H9 (cell line): Measurements from ENCODE around the gene MGME1. TPM values are rescaled to one million over a fixed set of nuclear protein-coding genes. Genes with fewer than 3 reads are reported as not detected.

Experiments used
- DNase-seq: peaks from one replicate; pipeline ENCODE4 v3.0.0-alpha.2; 2017
- H2AFZ ChIP-seq: one replicate; pipeline ENCODE4 v1.6.1; 2013; ENCODE audit warnings: mild to moderate bottlenecking, low read length, control low read depth, moderate library complexity
- H2AK5ac ChIP-seq: 2 replicates; pipeline ENCODE4 v1.6.1; 2013; ENCODE audit warnings: low read length, control low read depth, mixed read lengths; ENCODE audit not compliant: insufficient read length
- H2BK120ac ChIP-seq: one replicate; pipeline ENCODE4 v1.6.1; 2013; ENCODE audit warnings: low read depth, mild to moderate bottlenecking, low read length, control low read depth, inconsistent platforms; ENCODE audit not compliant: poor library complexity, severe bottlenecking
- H2BK12ac ChIP-seq: 2 replicates; pipeline ENCODE4 v1.6.1; 2013; ENCODE audit warnings: low read length, control low read depth, mixed read lengths, low read depth; ENCODE audit not compliant: insufficient read length
- H2BK15ac ChIP-seq: 2 replicates; pipeline ENCODE4 v1.6.1; 2013; ENCODE audit warnings: low read depth, low read length, control low read depth
- H2BK20ac ChIP-seq: one replicate; pipeline ENCODE4 v1.6.1; 2013; ENCODE audit warnings: low read depth, mild to moderate bottlenecking, low read length, control low read depth, inconsistent platforms; ENCODE audit not compliant: poor library complexity, severe bottlenecking
- H2BK5ac ChIP-seq: 2 replicates; pipeline ENCODE4 v1.6.1; 2013; ENCODE audit warnings: low read length, control low read depth, mixed read lengths; ENCODE audit not compliant: insufficient read length
- H3K14ac ChIP-seq: 2 replicates; pipeline ENCODE4 v1.6.1; 2013; ENCODE audit warnings: low read length, control low read depth; ENCODE audit not compliant: insufficient read depth
- H3K18ac ChIP-seq: 2 replicates; pipeline ENCODE4 v1.6.1; 2013; ENCODE audit warnings: low read depth, mild to moderate bottlenecking, mixed read lengths, low read length, control low read depth; ENCODE audit not compliant: insufficient read length
- H3K23ac ChIP-seq: 2 replicates; pipeline ENCODE4 v1.6.1; 2013; ENCODE audit warnings: low read length, control low read depth, mixed read lengths, low read depth; ENCODE audit not compliant: insufficient read length
- H3K23me2 ChIP-seq: 2 replicates; pipeline ENCODE4 v1.6.1; 2013; ENCODE audit warnings: low read depth, mild to moderate bottlenecking, mixed read lengths, low read length, control low read depth; ENCODE audit not compliant: insufficient read length, poor library complexity, severe bottlenecking
- H3K27ac ChIP-seq: 2 replicates; pipeline ENCODE4 v1.5.1; 2013; ENCODE audit warnings: low read length, control low read depth, mixed read lengths, low read depth; ENCODE audit not compliant: insufficient read length
- H3K27me3 ChIP-seq: 2 replicates; pipeline ENCODE4 v1.6.1; 2013; ENCODE audit warnings: low read length, control low read depth, inconsistent platforms; ENCODE audit not compliant: insufficient read depth
- H3K4ac ChIP-seq: 2 replicates; pipeline ENCODE4 v1.6.1; 2013; ENCODE audit warnings: low read depth, mild to moderate bottlenecking, control low read depth, inconsistent platforms, low read length, moderate library complexity
- H3K4me1 ChIP-seq: 2 replicates; pipeline ENCODE4 v1.6.1; 2013; ENCODE audit warnings: low read length, control low read depth, inconsistent platforms; ENCODE audit not compliant: insufficient read depth
- H3K4me2 ChIP-seq: 2 replicates; pipeline ENCODE4 v1.6.1; 2013; ENCODE audit warnings: low read length, control low read depth, mixed read lengths; ENCODE audit not compliant: insufficient read length, insufficient read depth
- H3K56ac ChIP-seq: 2 replicates; pipeline ENCODE4 v1.6.1; 2013; ENCODE audit warnings: low read depth, mild to moderate bottlenecking, mixed read lengths, low read length, control low read depth; ENCODE audit not compliant: insufficient read length
- H3K79me1 ChIP-seq: 2 replicates; pipeline ENCODE4 v1.6.1; 2013; ENCODE audit warnings: low read depth, mild to moderate bottlenecking, moderate library complexity, low read length, control low read depth, inconsistent platforms; ENCODE audit not compliant: insufficient read depth, poor library complexity, severe bottlenecking
- H3K79me2 ChIP-seq: 2 replicates; pipeline ENCODE4 v1.6.1; 2013; ENCODE audit warnings: low read length, control low read depth, inconsistent platforms; ENCODE audit not compliant: insufficient read depth
- H3K9ac ChIP-seq: 2 replicates; pipeline ENCODE4 v1.6.1; 2013; ENCODE audit warnings: low read length, control low read depth, mixed read lengths; ENCODE audit not compliant: insufficient read length; ENCODE audit errors: extremely low read depth
- H3K9me3 ChIP-seq: one replicate; pipeline ENCODE4 v1.6.1; 2013; ENCODE audit warnings: low read depth, low read length, inconsistent platforms; ENCODE audit not compliant: control insufficient read depth
- H3T11ph ChIP-seq: one replicate; pipeline ENCODE4 v1.6.1; 2013; ENCODE audit warnings: mild to moderate bottlenecking, low read length, control low read depth, inconsistent platforms
- H4K20me1 ChIP-seq: one replicate; pipeline ENCODE4 v1.6.1; 2013; ENCODE audit not compliant: control insufficient read depth, insufficient read length, insufficient read depth
- H4K5ac ChIP-seq: 2 replicates; pipeline ENCODE4 v1.6.1; 2013; ENCODE audit warnings: low read depth, mild to moderate bottlenecking, mixed read lengths, low read length, control low read depth; ENCODE audit not compliant: insufficient read length
- H4K8ac ChIP-seq: replicated peaks from 2 replicates; pipeline ENCODE4 v1.6.1; 2013; ENCODE audit warnings: low read length, control low read depth, mixed read lengths, low read depth; ENCODE audit not compliant: insufficient read length
- H4K91ac ChIP-seq: 2 replicates; pipeline ENCODE4 v1.6.1; 2013; ENCODE audit warnings: low read depth, mild to moderate bottlenecking, moderate library complexity, mixed read lengths, low read length, control low read depth; ENCODE audit not compliant: insufficient read length
- H3K27ac Mint-ChIP-seq, 3 experiments: 2 replicates in 2 of 3; 3 replicates in 1 of 3; pipeline ENCODE4 v1.8.0; 2020 to 2021; ENCODE audit warnings: mixed read lengths in 3 of 3, mild to moderate bottlenecking in 1 of 3, moderate library complexity in 1 of 3
- H3K27me3 Mint-ChIP-seq: 2 replicates; pipeline ENCODE4 v1.8.0; 2021; ENCODE audit warnings: low read depth, mild to moderate bottlenecking, moderate library complexity, mixed read lengths
- H3K36me3 Mint-ChIP-seq, 3 experiments: 2 replicates in 2 of 3; 3 replicates in 1 of 3; pipeline ENCODE4 v1.8.0; 2020 to 2021; ENCODE audit warnings: low read depth in 3 of 3, mixed read lengths in 3 of 3; ENCODE audit not compliant: insufficient read depth in 1 of 3
- H3K4me1 Mint-ChIP-seq, 2 experiments: 2 replicates each; pipeline ENCODE4 v1.8.0; 2020; ENCODE audit warnings: mixed read lengths in 2 of 2
- H3K4me3 Mint-ChIP-seq, 2 experiments: 2 replicates in 1 of 2; 3 replicates in 1 of 2; pipeline ENCODE4 v1.8.0; 2020 to 2021; ENCODE audit warnings: mild to moderate bottlenecking in 2 of 2, mixed read lengths in 2 of 2, moderate library complexity in 1 of 2
- H3K9me3 Mint-ChIP-seq, 2 experiments: 2 replicates in 1 of 2; 3 replicates in 1 of 2; pipeline ENCODE4 v1.8.0; 2020; ENCODE audit warnings: mild to moderate bottlenecking in 2 of 2, mixed read lengths in 2 of 2, moderate library complexity in 1 of 2
- whole genome bisulfite sequencing: extraction: QIAGEN DNeasy Blood & Tissue Kit; methylation state at CpG from one replicate; pipeline ENCODE4 v1.1.7; 2013; ENCODE audit warnings: missing lambda C conversion rate, low lambda C conversion rate, mixed read lengths; ENCODE audit not compliant: insufficient read length; ENCODE audit errors: extremely low coverage; 5-methylcytosine and 5-hydroxymethylcytosine counted together
- total RNA-seq: library from RNA; stranded (reverse); gene quantifications from 2 replicates; pipeline ENCODE4 v1.2.1, GENCODE V29; 2021
- TF ChIP-seq, protein P1 (sequence below): fragments of 200-600 bp; sonication (generic); conservative IDR thresholded peaks from 3 replicates; pipeline ENCODE4 v1.8.0; 2021; ENCODE audit warnings: antibody characterized with exemption, mild to moderate bottlenecking

The MGME1 gene
- total RNA-seq, 1 experiment from 2014 or later, result 48.9 TPM

DNA sequence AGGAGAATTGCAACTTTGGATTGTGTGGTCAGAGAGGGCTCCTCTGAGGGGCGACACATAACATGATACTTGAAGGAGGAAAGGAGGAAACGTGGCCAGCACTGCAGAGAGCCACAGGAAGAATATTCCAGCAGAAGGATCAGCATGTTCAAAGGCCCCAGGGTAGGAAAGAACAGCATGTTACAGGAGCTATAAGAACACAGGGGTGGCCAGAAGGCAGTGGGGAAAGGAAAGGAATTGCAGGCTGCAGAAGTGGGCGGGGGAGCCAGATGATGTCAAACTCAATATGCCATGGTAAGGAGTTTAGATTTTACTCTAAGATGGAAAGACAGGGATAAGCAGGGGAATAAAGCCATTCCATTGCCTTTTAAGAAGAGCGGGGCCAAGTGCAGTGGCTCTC, 30.7 kb downstream of the MGME1 start:
- Mint-ChIP-seq H3K9me3 (no peaks in the 10 kb centered on the region), H3K4me1 (peaks cover 20% of the 10 kb centered on the region in 2 experiments), H3K27me3 (no peaks in the 10 kb centered on the region), H3K27ac (no peak overlapping the region), H3K36me3 (no peaks in the 10 kb centered on the region), H3K4me3 (no peak overlapping the region; a peak in 1 of 5 replicates)
- no peaks in the 10 kb centered on the region for H3K23me2 ChIP-seq
- H3K27me3 ChIP-seq, result no peaks in the 10 kb centered on the region
- H3T11ph ChIP-seq, result no peak overlapping the region
- no peak overlapping the region for H2AFZ ChIP-seq
- no peak overlapping the region for H2BK20ac ChIP-seq
- no peak overlapping the region for H3K9ac ChIP-seq
- H3K4ac ChIP-seq, result no peak overlapping the region
- H2BK15ac ChIP-seq, result peak overlapping the region; percentile 33; the same call in 1 of the 2 replicates
- H4K20me1 ChIP-seq, result no peaks in the 10 kb centered on the region
- no peak overlapping the region for H4K5ac ChIP-seq
- no peaks in the 10 kb centered on the region for H3K4me1 ChIP-seq
- no peak overlapping the region for H2BK12ac ChIP-seq
- H3K4me2 ChIP-seq, result no peak overlapping the region
- no peaks in the 10 kb centered on the region for H3K79me1 ChIP-seq
- no peak overlapping the region for H3K56ac ChIP-seq
- no peak overlapping the region for H3K23ac ChIP-seq
- H3K18ac ChIP-seq, result no peak overlapping the region
- H2BK120ac ChIP-seq, result no peak overlapping the region
- H4K8ac ChIP-seq, result no peak overlapping the region
- no peak overlapping the region for H2AK5ac ChIP-seq
- H3K27ac ChIP-seq, result no peak overlapping the region
- H3K79me2 ChIP-seq, result no peaks in the 10 kb centered on the region
- H3K9me3 ChIP-seq, result no peaks in the 10 kb centered on the region
- no peak overlapping the region for H2BK5ac ChIP-seq
- H4K91ac ChIP-seq, result no peak overlapping the region
- H3K14ac ChIP-seq, result no peak overlapping the region
- no CpG with 5 or more reads among the region's 4 CpGs for WGBS
- TF ChIP-seq, protein P1, sequence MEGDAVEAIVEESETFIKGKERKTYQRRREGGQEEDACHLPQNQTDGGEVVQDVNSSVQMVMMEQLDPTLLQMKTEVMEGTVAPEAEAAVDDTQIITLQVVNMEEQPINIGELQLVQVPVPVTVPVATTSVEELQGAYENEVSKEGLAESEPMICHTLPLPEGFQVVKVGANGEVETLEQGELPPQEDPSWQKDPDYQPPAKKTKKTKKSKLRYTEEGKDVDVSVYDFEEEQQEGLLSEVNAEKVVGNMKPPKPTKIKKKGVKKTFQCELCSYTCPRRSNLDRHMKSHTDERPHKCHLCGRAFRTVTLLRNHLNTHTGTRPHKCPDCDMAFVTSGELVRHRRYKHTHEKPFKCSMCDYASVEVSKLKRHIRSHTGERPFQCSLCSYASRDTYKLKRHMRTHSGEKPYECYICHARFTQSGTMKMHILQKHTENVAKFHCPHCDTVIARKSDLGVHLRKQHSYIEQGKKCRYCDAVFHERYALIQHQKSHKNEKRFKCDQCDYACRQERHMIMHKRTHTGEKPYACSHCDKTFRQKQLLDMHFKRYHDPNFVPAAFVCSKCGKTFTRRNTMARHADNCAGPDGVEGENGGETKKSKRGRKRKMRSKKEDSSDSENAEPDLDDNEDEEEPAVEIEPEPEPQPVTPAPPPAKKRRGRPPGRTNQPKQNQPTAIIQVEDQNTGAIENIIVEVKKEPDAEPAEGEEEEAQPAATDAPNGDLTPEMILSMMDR, result no peak
- DNase-seq, result no peak
